BJ (cell line): ENCODE results near the gene IBA57. TPM values are rescaled to one million over a fixed set of nuclear protein-coding genes. Genes with fewer than 3 reads are reported as not detected.

Experiments used
- CTCF ChIA-PET: fragments of 350-600 bp; formaldehyde crosslinking; extraction: SDS; loops from one replicate; lab custom pipeline; 2021; ENCODE audit warnings: antibody characterized with exemption, inconsistent platforms; lab: Yijun Ruan, JAX
- POLR2A ChIA-PET: fragments of 300-600 bp; sonication (Branson Sonifier 250); formaldehyde crosslinking; extraction: SDS; loops from one replicate; lab custom pipeline; 2021; ENCODE audit warnings: antibody characterized with exemption; lab: Charles Lee
- DNase-seq: peaks from one replicate; pipeline ENCODE4 v3.0.0-alpha.2; 2011; ENCODE audit warnings: low read depth
- H3K27me3 ChIP-seq: 2 replicates; pipeline ENCODE4 v1.6.0; 2011; ENCODE audit warnings: low read length; ENCODE audit not compliant: control insufficient read depth, insufficient read depth
- H3K36me3 ChIP-seq: 2 replicates; pipeline ENCODE4 v1.5.1; 2011; ENCODE audit warnings: low read length; ENCODE audit not compliant: control insufficient read depth, insufficient read depth
- H3K4me3 ChIP-seq: 2 replicates; pipeline ENCODE4 v1.5.1; 2011; ENCODE audit warnings: low read depth, mild to moderate bottlenecking, control low read depth, low read length
- polyA plus RNA-seq: library from polyadenylated mRNA; depleted of rRNA; stranded (reverse); fragments of >200 nt; gene quantifications from 2 replicates; pipeline ENCODE4 v1.2.3, GENCODE V29; 2011
- TF ChIP-seq, protein P1 (sequence below): IDR thresholded peaks from 2 replicates; pipeline ENCODE4 v1.5.1; 2011; ENCODE audit warnings: low read depth, mild to moderate bottlenecking, control low read depth, inconsistent platforms, low read length, moderate library complexity; ENCODE audit not compliant: insufficient read depth

Gene IBA57
- polyA plus RNA-seq, 1 experiment = 2.8 TPM

GRCh38 chr1:228156515-228156881 is 9.1 kb upstream of the IBA57 start:
- Histone ChIP-seq H3K27me3 (peaks cover 9% of the 10 kb centered on the region), H3K36me3 (no peaks in the 10 kb centered on the region), H3K4me3 (no peak overlapping the region)
- POLR2A ChIA-PET = no interaction called here
- DNase-seq = no peak
- TF ChIP-seq, protein P1, sequence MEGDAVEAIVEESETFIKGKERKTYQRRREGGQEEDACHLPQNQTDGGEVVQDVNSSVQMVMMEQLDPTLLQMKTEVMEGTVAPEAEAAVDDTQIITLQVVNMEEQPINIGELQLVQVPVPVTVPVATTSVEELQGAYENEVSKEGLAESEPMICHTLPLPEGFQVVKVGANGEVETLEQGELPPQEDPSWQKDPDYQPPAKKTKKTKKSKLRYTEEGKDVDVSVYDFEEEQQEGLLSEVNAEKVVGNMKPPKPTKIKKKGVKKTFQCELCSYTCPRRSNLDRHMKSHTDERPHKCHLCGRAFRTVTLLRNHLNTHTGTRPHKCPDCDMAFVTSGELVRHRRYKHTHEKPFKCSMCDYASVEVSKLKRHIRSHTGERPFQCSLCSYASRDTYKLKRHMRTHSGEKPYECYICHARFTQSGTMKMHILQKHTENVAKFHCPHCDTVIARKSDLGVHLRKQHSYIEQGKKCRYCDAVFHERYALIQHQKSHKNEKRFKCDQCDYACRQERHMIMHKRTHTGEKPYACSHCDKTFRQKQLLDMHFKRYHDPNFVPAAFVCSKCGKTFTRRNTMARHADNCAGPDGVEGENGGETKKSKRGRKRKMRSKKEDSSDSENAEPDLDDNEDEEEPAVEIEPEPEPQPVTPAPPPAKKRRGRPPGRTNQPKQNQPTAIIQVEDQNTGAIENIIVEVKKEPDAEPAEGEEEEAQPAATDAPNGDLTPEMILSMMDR = no peak
- CTCF ChIA-PET = interaction anchor here (1.3 kb wide), 1 partner anchor 10 kb away, joined by 4 read pairs; the partner anchor contains the start of gene IBA57

GRCh38 chr1:228156941-228157728 is 8.5 kb upstream of the IBA57 start:
- no peak for DNase-seq
- POLR2A ChIA-PET = no interaction called here
- CTCF ChIA-PET = interaction anchor here (1.3 kb wide), 1 partner anchor 9 kb away, joined by 4 read pairs; the partner anchor contains the start of gene IBA57
- Histone ChIP-seq H3K4me3 (no peak overlapping the region), H3K27me3 (peaks cover 9% of the 10 kb centered on the region), H3K36me3 (no peaks in the 10 kb centered on the region)
- TF ChIP-seq, protein P1 = no peak

DNA sequence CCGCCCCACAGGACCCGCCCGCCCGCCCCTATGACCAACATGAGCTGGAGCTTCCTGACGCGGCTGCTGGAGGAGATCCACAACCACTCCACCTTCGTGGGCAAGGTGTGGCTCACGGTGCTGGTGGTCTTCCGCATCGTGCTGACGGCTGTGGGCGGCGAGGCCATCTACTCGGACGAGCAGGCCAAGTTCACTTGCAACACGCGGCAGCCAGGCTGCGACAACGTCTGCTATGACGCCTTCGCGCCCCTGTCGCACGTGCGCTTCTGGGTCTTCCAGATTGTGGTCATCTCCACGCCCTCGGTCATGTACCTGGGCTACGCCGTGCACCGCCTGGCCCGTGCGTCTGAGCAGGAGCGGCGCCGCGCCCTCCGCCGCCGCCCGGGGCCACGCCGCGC is 7.9 kb upstream of the IBA57 start:
- POLR2A ChIA-PET = no interaction called here
- CTCF ChIA-PET = no interaction called here
- DNase-seq = no peak
- Histone ChIP-seq H3K4me3 (no peak overlapping the region), H3K36me3 (no peaks in the 10 kb centered on the region), H3K27me3 (peaks cover 9% of the 10 kb centered on the region)
- TF ChIP-seq, protein P1 = no peak

DNA sequence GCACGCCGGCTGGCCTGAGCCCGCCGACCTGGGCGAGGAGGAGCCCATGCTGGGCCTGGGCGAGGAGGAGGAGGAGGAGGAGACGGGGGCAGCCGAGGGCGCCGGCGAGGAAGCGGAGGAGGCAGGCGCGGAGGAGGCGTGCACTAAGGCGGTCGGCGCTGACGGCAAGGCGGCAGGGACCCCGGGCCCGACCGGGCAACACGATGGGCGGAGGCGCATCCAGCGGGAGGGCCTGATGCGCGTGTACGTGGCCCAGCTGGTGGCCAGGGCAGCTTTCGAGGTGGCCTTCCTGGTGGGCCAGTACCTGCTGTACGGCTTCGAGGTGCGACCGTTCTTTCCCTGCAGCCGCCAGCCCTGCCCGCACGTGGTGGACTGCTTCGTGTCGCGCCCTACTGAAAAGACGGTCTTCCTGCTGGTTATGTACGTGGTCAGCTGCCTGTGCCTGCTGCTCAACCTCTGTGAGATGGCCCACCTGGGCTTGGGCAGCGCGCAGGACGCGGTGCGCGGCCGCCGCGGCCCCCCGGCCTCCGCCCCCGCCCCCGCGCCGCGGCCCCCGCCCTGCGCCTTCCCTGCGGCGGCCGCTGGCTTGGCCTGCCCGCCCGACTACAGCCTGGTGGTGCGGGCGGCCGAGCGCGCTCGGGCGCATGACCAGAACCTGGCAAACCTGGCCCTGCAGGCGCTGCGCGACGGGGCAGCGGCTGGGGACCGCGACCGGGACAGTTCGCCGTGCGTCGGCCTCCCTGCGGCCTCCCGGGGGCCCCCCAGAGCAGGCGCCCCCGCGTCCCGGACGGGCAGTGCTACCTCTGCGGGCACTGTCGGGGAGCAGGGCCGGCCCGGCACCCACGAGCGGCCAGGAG is 7.2 kb upstream of the IBA57 start:
- no peak for DNase-seq
- ChIA-PET POLR2A (no interaction called here), CTCF (no interaction called here)

More for the DNA sequence above, 7.2 kb upstream of the IBA57 start:
- H3K27me3 ChIP-seq = peaks cover 9% of the 10 kb centered on the region
- H3K36me3 ChIP-seq = no peaks in the 10 kb centered on the region
- TF ChIP-seq, protein P1 = no peak
- H3K4me3 ChIP-seq = no peak overlapping the region
